ENCODE results near the gene DGAT2L6.

The DGAT2L6 gene

DNA sequence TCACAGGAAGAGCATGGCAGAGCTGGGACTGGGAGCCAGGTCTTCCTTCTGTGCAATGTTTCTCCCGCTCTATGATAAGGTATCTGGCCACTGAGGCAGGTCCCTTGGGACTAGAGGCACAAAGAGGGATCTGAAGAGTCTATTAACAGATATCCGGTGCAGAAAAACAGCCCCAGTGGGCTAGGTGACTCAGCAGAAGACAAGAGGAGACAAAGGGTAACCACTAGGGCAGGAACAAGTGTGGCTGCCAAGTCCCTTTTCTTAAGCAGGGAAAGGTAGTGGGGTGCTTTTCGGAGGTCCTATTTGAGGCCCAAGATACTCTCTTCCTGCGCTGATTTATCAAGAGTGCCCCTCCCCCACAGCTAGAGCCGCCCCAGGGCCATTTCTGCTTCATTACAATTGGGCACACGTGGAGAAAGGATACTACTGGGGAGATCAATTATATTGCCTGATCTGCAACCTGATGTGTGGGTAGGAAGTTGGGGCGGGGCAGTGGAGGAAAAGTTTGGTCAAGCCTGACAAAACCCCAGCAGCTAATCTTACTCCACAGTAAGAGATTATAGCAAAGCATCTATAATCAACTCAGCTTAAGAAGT lies at the start of gene DGAT2L6:
TSS of gene DGAT2L6 (plus strand) at position 546 of the 596 bp plus-strand sequence. CDS start 100 bp downstream, outside the sequence.
- DNase-seq (ENCODE audit: low spot score): no peak

- DNase-seq (ENCODE audit: low spot score): no peak
These were observed 49.2 kb upstream of the DGAT2L6 start for GRCh38 chrX:70128071-70128470.

GRCh38 chrX:70129816-70130215 lies 47.5 kb upstream of the DGAT2L6 start:
- DNase-seq (ENCODE audit: low spot score): no peak

DNA sequence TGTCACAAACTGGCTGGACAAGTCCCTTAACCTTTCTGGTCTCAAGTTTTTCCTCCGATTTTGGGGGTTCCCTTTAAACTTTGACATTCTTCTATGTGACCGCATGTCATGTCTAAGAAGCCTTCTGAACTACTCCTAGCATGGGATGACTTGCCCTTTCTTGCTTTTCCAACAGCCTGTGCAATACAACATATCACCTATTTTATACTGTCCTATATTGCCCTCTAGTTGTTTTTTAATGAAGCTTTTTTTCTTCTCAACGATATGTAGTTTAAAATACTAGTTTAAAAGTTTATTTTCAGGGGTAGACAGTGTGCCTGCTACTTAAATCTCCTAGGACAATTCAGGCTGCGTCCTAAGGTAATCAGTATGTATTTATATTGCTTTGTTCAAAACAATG lies 45.1 kb upstream of the DGAT2L6 start:
- no peak for DNase-seq (ENCODE audit: low spot score)

GRCh38 chrX:70132877-70133302 lies 44.4 kb upstream of the DGAT2L6 start:
- peak; percentile 63 for DNase-seq (ENCODE audit: low spot score)

- peak; percentile 82 for DNase-seq (ENCODE audit: low spot score)
These were observed 43.8 kb upstream of the DGAT2L6 start, which contains the start of gene IGBP1 for GRCh38 chrX:70133303-70134115. Gene IGBP1 (plus strand): TSS chrX:70133447. CDS start chrX:70133948, 501 bp downstream.

DNA sequence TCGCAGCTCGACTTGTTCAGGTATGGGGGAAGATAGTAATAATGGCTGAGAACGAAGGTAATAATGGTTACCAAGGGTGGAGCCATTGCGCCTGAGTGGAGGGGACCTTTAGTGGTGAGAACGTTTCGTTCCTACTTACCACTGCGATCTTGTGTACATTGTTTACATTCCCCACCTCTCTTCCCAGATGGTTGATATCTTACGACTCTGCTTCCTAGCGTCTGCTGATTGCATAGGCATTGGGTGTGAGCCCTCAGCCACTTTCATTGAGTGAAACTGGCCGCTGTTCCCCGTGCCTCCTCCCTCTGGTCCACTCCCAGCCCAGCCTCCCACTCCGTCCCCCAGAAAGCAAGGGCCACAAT lies 43.2 kb upstream of the DGAT2L6 start:
- peak; percentile 0 for DNase-seq (ENCODE audit: low spot score)

DNA sequence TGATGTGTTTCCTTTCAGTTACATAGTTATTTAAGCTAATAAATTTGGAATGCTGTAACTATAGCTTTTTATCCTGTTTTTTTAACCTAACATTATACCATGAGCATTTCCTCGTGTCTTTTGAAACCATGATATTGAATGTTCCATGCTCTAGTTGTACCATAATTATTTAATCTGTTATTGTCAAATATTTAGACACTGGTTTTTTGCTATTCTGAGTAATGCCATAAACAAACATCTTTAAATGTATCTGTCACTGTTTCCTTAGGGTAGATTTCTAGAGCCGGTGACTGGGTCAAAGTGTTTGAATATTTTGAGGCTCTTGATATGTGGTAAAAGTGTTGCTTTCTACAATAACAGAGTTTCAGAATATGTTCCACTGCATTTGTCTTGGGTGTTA lies 38.7 kb upstream of the DGAT2L6 start:
- no peak for DNase-seq (ENCODE audit: low spot score)

DNA sequence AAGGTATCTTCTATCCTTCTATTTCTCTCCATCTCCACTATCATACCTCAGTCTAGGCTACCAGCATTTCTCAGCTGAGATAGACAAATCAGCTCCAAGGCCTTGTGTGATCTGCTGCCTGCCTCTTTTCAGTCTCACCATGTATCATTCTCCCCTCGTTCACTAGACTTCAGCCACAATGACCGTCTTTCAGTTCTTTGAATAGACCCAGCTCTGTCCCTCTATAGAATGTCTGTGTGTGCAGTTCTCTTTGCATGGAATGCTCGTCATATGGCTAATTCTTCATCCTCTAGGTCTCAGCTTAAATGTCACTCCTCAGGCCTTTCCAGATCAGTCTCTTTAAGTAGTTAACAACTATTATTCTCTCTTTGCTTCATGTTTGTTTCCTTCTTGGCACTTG lies 37.5 kb upstream of the DGAT2L6 start:
- DNase-seq (ENCODE audit: low spot score): no peak

GRCh38 chrX:70141373-70141772 lies 35.9 kb upstream of the DGAT2L6 start:
- no peak for DNase-seq (ENCODE audit: low spot score)

- DNase-seq (ENCODE audit: low spot score): no peak
These were observed 10.4 kb upstream of the DGAT2L6 start for GRCh38 chrX:70166601-70167590.

DNA sequence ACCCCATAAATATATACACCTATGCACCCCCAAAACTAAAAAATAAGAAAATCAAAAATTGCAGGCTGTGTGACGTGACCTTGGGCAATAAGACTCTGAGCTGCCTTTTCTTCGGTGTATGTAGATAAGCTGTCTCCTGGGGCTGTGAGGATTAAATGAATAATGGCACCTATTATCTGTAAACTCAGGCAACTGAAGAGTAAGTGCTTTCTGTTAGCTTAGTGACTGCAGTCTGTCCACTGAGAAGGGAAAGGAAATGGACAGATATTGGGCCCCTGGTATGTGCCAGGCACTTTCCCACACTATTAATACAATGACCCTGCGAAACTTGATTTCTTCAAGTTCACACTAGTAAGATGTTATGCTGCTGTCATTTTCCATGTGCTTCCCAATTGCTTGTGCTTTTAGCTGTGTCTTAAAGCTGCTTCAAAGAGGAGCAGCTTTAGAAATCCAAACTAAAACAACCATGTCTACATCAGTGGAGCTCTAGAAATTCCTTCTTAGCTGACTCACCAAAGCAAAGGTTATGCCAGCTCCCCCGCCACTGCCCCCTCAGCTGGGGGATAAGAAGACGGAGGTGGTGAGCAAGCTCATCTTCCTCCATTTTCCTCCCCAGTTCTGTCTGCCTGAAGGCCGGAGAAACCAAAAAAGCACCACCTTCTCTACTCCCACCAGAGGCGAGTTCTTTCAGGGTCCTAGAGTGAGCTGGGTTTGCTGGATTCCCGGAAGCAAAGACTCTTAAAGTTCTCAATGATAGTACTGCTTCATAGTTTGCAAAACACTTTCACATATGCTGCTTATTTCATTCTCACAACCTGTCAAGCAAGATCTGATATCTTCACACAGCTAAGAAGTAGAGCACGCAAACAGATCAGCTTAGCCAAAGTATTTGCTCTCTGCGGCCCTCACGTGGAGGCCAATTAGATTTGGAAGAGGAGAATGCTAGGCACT lies 8.8 kb upstream of the DGAT2L6 start:
- no peak for DNase-seq (ENCODE audit: low spot score)

GRCh38 chrX:70169281-70169680 lies 8.0 kb upstream of the DGAT2L6 start:
- DNase-seq (ENCODE audit: low spot score): no peak

DNA sequence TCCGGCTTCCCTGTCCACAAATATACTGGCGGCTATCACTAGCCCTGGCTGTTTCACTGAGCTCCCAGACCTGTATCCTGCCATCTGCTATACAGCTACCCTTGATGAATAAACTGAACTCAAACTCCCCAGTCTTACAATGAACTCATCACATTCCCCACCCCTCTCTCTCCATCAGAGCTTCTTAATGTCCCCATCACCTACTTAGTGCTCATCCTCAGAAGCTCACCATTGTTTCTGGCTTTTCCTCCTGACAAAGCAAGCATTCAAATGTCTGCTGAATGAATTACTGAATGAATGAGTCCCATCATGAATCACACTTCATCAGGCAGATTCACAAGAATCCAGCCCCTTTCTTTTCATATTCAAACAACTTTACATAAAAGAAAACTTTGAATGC lies 5.7 kb upstream of the DGAT2L6 start:
- no peak for DNase-seq (ENCODE audit: low spot score)

DNA sequence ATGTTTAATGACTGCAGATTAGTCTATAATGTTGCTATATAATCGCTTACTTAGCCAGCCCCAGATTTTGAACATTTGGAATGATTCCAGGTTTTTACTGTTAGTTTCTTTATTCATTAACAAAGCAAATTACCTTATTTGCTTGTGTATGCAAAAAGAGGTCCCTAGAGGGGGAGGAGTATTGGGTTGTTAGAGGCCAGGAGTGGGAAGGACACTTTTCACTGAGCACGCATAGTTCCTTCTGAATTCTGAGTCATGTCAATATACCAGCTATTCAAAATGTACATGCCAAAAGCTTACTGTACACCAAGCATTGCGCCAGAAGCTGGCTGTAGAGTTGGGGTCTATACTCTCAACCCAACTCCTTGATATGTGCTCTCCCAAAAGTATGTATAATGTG lies 5.1 kb upstream of the DGAT2L6 start:
- DNase-seq (ENCODE audit: low spot score): no peak

- DNase-seq (ENCODE audit: low spot score): no peak
These were observed 4.3 kb upstream of the DGAT2L6 start for GRCh38 chrX:70172964-70173363.

DNA sequence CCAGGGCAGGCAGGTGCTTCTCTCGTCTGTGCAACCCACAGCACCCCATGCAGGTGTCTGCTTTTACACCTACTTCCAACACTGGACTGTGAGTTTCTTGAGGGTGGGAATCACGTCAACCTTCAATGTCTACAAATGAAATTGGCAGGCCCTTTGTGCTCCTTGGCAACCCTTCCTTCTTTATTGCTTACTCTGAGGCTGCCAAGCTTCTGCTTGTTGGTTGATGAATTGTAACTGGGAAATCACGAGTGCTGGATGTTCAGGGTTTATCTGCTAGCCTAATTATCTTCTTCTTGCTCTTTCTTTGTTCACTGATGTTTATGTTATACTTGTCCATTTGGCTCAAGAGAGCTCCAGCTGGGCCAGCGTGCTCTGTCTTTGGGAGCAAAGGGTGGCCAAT lies 2.5 kb upstream of the DGAT2L6 start:
- no peak for DNase-seq (ENCODE audit: low spot score)

DNA sequence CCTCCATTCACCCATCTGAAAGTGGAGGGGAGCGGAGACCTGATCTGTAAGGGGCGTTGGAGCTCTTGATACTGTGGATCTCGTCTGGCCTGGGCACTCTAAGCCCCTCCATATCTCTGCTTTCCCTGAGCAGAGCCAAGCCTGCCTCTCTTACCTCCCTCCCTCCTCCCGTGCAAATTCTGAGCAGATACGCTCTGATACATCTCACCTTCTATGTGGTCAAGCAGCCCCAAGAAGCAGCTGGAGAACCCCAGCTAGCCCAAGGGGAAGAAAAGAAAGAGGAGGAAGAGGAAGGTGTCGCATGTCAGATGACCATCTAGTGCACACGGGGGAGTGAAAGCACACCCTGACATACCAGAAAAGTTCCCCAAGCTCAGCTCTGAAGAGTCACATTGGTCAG lies 1.9 kb upstream of the DGAT2L6 start:
- no peak for DNase-seq (ENCODE audit: low spot score)

DNA sequence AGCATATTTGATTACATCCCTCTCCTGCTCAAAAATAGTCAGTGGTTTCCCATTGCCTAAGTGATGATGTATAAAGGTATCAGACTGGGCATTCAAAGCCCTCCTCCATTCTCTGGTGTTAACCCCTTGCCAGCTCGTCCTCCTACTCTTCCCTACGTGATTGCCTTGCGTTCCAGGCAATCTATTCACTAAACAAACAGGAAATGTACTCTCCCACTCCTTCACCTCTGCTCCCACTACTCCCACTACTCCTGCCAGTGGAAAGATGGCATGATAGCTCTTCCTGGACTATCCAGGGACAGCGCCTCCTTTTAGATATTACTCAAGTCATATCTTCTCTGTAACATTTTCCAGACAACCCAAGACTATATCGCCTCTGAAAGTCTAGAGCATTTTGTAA lies 5.8 kb downstream of the DGAT2L6 start:
- no peak for DNase-seq (ENCODE audit: low spot score)

DNA sequence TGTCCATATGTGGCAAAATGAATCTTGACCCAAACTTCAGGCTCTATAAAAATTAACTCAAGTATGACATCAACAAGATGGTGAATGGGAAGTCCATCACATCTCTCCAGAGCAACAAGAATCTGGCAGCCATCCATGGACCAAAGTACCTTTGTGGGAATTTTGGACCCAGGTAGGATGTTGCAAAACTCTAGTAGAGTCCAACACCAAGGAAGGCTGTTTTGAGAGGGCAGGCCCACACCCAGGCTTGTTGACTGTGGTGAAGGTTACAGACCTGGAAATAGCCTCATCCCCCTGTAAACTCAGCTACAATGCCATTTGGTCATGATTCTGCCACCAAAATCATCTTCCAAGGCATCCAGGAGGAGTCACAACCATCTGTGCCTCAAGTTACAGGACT lies 12.9 kb downstream of the DGAT2L6 start:
- DNase-seq (ENCODE audit: low spot score): no peak
